NCI-H1092 (cell line): Measurements from ENCODE around the gene TRUB1.
"Not testable (repeated sequence)": the region's sequence is repeated elsewhere in the genome, so short reads cannot be mapped to it uniquely, and the experiment has no call there.

ENCODE experiments used
- DNase-seq: peaks from one replicate; lab custom pipeline; 2025; lab: John Stamatoyannopoulos, UW

TRUB1 gene

DNA sequence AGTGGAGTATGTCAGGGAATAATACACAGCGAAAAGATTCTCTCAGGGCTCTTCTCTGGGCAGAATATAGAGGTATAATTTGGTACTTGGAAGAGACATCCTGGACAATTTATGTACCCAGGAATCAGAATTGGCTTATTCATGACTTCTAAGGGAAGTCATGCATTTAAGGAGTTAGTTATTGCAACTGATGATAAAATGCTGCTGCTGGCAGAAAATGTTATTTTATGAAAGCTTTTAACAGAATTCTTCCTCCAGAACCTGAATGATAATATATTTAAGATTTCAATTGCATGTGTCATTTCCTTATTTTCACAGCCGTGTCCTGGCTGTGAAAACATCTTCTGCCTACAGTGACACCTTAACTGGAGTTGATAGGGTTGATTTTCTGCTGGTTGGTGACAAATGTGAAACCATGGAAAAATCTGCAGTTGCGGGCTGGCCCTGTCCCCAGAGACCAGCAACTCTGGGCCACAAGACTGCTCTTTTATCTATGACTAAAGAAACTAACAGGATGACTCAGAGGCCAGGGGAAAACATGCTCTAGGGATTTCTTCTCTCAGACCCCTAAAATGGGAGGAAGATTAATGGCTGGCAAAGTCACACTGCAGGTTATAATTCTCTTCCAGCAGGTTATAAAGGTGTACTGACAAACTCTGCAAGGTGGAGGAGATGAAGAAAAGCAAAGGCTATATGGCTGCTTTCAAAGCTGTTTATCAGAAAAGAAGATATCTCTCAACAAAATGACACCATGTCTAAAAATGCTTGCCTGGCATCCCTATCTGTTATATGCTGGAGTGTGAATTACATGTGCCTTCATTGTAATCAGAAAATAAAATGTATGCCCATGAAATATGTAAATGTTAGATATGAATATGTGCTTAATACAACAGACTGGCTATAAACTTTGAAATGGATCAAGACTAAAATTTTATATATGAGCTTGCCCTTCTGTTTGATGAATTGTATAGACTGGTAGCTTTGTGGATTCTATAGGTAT is 12.1 kb upstream of the TRUB1 start:
- no peak for DNase-seq

DNA sequence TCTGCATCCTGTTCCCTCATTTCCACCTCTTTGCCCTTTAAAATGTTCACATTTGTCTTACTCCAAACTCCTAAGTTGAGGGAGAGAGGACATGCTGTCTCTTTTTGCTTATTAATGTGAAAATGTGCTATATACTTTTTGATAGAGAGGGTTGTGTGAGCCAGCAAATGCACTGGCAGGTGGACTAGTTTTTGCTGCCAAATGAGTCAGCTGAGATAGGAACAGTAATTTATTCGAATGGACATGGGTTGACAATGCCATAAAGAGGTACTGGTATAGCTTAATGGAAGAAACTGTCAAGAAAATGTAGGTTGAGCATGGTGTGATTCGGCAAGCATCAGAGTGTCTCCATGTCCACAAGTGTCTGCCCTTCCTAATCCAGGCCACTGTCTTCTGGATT is 9.2 kb upstream of the TRUB1 start:
- DNase-seq = no peak

DNA sequence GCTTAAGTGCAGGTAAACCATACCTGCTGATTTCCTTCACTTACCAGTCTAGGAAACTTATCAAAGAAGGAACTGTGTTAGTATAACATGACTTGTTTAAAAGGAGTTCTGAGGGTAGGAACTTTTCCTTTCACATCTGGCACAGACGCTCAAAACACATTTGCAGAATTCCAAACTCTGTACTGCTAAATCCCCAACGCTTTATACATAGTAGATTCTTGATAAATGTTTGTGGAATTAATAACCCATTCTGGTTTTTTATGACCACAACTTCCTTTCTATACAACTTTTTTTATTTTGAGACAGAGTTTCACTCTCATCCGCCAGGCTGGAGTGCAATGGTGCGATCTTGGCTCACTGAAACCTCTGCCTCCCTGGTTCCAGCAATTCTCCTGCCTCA is 7.7 kb upstream of the TRUB1 start:
- no peak for DNase-seq

DNA sequence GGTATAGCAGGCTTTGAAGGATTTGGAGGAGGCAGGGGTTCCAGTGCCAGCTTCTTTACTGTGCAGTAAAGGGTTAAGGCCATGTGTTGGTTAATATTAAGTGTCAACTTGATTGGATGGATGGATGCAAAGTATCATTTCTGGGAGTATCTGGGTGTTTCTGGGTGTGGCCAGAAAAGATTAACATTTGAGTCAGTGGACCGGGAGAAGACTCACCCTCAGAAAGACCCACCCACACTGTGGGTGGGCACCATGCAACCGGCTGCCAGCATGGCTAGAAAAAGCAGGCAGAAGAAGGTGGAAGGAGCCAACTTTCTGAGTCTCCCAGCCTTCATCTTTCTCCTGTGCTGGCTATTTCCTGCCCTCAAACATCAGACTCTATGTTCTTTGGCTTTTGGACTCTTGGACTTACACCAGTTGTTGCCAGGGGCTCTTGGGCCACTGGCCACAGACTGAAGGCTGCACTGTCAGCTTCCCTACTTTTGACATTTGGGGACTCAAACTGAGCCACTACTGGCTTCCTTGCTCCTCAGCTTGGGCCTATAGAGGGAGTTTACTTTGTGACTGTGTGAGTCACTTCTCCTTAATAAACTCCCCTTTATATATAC is 6.8 kb upstream of the TRUB1 start:
- no peak for DNase-seq

DNA sequence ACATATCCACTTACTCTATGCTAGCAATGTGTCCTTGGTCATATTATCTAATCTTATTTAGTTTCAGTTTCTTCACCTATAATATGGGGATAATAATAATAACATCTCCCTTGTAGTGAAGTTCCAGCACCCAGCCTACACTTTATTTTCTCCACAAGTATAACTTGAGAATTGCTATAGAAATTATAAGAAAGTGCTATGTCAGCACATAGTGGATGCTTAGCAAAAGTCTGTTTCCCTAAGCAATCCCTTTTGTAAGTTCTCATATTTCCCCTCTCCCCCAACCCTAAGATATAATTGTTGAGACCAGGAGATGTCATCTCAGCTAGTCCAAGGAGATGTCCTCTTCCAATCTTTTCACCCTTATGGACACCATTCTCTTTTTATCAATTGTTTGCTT is 5.8 kb upstream of the TRUB1 start:
- DNase-seq = no peak

DNA sequence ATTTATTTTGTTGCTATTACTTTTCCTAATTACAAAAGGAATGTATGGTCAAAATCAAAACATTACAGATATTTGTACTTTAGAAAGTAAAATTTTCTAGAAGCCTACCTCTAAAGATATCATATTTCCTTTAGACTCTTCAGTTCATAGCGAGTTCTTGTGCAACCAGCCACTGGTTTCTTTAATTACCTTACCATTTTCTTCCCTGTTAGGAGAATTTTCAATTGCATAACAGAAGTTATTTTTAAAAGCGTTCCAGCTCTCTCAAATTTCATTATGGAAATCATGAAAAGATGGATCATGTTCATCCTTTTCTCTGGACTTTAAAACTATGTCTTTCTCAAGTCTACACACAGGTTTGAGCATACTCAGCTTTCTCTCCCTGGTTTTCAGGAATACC is 5.0 kb upstream of the TRUB1 start:
- DNase-seq = no peak

DNA sequence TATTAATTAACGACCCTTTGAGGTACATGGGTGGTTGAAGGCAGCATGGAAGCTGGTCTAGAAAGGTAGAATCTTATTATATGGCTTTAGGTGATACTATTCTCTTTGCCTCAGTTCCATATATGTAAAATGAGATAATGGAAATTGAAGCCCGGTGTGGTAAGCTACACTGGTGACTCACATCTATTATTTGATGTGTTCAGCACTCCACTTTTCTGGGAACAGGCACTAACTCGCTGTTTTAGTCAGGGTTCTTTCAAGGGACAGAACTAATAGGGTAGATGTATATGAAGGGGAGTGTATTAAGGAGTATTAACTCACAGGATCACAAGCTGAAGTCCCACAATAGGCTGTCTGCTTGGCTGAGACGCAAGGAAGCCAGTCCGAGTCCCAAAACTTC is 4.4 kb upstream of the TRUB1 start:
- DNase-seq = no peak

DNA sequence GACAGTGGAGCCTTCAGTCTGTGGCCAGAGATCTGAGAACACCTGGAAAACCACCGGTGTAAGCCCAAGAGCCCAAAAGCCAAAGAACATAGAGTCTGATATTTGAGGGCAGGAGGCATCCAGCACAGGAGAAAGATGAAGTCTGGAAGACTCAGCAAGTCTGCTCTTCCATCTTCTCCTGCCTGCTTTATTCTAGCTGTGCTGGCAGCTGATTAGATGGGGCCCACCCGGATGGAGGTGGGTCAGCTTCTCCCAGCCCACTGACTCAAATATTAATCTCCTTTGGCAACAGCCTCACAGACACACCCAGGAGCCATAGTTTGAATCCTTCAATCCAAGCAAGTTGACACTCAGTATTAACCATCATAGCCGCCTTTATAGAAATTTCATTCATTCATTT is 4.0 kb upstream of the TRUB1 start:
- DNase-seq = not testable (repeated sequence)

DNA sequence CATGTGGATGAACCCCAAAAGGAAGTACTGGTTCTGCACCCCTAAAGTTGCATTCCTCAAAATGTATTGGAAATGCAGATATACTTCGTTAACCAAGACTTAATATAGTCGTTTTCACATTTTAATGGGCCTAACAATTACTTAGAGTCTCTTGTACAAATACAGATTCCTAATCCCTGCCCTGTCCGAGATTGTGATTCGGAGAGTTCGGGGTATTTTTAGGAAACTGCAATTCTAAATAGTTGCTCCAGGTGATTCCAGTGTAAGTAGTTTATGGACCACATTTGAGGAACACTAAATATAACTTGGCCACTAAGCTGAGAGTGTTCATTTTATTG is 830 bp downstream of the TRUB1 start:
- DNase-seq = no peak

DNA sequence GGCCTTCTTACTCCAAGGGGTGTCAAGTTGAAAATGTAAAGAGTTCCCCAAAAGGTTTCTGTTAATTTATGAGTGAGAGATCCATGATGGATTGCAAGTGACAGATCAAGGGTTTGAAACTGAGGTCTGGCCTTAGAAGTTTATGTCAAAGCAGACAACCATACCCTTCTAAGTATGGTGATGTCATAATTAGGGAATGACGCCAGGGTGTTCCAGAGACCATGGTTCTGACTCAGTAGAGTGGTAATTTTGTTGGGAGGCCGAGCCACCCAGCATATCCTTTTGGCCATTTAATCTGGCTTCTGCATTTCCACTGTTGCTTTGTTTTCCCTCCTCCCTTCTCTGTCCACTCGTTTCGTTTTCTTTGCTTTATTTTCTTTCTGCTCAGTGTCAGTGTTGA is 2.7 kb downstream of the TRUB1 start:
- DNase-seq = no peak

DNA sequence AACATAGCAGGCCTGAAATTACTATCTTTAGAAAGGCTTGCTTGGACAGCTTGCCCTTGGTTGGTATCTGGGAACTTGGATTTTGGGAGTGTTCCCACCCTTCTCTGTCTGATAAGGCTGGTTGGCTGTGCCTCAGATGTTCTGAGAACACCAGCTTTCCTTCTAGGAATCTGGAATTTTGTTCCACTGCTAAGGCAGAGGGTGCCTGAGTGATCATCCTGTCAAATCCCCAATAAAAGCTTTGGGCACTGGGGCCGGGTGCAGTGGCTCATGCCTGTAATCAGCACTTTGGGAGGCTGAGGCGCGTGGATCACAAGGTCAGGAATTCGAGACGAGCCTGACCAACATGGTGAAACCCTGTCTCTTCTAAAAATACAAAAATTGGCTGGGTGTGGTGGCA is 5.0 kb downstream of the TRUB1 start:
- DNase-seq = no peak

DNA sequence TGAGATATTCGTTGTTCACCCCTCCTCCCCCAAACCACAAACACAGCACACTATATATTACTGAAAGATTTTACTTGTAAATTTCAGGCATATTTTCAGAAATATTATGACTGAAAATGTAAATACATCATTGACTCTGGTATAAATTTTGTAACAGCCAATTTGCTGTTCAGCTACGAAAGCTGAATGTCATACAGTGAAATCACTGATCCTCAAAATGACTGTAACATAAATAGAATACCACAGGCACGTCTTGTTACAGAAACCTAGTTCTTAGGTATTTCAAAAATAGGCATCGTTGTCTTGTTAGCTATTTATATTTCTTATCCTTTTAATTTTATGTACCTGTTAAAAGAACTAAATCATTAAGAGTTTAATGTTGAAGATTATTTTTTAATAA is 15.1 kb downstream of the TRUB1 start:
- no peak for DNase-seq

DNA sequence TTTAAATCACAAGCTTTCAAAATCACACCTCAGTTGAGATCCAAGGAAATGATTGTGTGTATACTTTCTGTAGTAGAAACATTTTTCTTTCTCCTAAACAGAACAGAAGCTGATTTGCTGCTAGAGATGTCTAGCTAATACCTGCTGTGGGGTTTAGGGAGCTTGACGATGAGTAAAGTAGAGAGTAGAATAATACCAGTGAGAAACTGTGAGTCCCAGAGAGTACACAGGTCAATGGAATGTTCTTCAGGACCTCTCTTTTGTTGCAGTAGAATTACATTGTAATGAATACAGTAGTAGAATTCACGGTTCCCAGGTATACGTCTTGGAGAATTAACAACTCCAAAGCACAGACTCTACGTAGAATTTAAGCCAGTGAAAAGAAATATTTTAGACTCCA is 18.0 kb downstream of the TRUB1 start:
- no peak for DNase-seq

DNA sequence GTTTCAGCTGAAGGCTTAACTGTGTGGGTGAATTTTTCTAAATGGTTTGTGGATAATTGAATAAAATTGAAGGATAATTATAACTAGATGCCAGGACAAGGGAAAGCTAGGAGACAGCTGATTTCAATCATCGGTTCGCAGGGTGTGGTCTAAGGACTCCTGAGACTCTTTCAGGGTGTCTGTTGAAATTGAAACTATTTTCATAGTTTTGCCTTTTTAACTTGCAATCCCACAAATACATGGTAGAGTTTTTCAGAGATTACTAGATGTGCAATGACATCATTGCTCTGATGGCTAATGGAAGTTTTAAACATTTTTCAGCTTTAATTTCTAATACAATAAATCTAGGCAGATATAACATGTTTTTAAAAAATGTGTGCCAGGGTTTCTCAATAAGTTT is 18.5 kb downstream of the TRUB1 start:
- no peak for DNase-seq

DNA sequence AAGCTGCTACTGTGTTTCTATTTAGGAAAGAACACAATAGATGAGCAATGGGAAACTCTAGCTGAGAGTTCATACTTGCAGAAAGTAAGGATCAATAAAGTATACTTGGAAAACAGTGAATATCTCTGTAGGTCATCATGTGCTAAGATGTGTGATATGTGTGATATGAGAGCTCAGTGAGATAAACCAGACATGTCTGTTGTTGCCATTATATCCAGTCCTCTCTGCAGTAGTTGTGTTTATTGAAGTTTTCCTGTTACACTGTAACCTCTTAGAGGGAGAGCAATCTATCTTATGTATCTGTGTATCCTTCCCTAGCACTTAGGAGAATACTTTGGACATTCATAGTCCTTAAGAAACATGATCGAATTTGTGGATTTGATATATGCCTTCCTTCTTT is 19.1 kb downstream of the TRUB1 start:
- DNase-seq = no peak

DNA sequence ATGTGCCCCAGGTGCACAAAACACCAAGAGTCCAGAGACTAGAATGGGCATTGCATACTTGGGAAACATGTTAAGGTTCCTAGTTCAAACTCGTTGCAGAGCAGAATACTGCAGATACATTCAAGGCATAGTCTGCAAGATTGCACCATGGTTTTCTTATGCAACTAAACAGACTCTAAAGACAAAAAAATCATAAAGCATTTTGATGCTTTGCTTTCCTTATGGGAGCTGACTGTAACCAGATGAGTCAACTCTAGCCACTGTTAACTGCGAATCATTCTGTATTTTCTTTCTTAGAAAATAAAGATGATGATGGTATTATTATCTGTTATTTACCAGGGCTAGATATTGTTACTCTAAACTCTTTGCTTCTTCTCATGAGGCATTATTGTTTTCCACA is 19.7 kb downstream of the TRUB1 start:
- no peak for DNase-seq

DNA sequence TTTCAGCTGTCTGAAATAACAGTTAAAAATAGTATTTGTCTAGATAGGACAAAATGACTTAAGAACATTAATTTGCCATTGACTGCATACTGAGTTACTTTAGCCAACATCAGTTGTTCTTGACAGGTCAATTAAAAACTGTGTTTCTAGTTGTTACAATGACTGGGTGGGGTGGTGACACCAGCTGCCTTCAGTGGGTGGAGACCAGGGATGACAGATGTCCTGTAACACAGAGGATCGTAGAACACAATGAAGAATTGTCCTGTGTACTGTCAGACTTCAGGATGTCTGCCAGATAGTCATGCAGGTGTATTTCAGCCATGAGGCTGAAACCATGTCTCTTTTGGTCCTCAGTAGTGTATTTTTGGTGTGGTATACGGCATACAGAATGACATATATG is 24.4 kb downstream of the TRUB1 start:
- DNase-seq = no peak

DNA sequence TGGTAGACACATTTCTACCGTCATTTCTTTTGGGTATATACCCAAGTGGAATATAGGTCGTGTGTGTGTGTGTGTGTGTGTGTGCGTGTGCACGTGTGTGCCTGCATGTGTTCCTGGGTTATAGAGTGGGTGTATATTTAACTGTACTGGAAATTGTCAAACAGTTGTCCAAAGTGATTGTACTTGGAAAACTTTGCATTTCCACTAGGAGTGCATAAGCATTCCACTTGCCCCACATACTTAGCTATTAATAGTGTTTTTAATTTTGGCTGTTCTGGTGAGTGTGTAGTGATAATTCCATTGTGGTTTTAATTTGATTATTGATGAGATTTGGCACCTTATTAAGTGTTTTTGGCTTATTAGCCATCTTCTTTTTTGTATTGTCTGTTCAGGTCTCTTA is 25.9 kb downstream of the TRUB1 start:
- no peak for DNase-seq

DNA sequence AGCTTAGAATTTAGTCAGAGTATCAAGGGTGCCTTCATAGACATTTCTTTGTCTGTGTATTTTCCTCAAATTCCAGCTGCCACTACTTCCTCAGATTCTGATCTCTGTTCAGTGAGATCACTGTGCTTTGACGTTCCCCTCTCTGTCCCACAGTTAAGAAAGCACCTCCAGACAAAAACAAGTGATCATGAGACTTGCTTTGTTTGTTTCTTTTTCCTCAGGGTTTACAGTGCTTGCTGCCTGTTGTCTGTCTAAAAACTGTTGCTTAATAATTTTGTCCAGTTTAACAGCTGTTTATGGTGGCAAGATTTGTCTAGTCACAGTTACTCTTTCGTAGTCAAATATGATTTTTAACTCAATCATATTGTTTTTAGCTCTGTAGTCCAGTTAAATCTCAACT is 29.1 kb downstream of the TRUB1 start:
- no peak for DNase-seq

DNA sequence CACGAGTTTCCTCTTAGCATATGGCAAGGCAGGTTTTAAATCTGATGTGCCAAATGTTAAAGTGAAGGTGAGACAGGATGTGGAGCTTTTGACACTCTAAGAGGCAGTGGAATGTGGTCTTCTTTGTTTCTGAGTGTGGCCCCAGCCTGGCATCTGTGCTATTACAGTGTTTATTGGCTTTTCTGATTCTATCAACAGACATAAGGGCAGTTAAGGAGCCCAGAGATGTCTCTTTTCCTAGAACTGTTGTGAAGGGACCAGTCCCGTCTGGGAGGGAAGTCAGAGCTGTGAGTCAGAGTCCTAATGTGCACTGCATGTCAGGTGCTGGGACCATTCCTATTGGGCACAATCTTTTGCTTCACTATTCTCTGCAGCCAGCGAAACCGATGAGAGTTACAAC is 32.5 kb downstream of the TRUB1 start:
- no peak for DNase-seq

DNA sequence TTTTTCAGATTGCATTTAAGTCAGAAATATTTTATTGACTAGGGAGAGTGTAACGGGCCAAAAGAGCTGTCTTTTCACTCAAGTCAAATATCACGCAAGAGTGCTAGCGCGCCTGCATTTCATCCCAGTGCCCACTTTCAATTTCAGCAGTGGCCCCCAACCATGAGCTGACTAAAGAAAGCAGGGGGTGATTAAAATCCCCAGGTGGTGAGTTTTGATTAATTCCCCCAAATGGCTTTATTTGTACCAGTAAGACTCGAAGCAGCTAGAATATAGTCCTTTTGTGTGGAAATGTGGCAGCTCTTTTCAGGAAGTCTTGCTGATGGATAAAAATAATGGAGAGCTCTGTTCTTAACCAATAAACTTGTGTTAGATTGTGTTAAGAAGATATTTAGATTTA is 35.3 kb downstream of the TRUB1 start:
- no peak for DNase-seq

DNA sequence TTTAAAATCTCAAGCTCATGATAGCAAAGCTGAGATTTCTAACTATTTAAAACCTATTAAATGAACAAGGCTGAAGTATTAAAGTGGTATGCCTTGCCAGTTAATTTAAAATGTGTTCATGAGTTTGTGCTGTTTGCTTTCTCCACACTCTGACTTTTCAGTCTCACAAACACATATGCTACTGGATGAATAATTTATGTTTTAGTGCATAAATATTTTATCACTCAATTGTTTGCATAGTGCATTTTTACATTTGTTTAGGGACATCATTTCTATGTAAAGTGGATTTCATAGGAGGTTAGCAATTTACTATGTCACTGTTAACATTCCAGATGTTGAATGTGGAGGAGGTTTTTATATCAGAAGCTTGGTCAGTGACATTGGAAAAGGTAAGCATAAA is 36.0 kb downstream of the TRUB1 start:
- no peak for DNase-seq

DNA sequence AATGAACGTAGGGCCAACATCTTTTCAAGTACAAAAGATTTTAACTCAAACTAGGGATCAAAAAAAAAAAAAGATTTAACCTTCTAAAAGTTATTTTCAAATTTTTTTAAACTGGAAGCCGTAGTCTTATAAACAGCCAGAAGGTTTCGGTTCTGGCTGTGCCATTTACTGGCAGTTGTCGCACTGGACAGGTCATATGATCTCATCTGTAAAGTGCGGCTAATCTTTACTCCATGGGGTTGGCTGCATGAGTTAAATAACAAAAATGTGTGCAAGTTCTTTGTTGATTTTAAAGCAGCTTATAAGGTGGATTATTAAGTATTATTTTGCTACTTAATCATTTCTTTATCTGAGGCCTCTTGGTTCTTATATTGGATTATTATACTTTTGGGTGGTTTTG is 36.6 kb downstream of the TRUB1 start:
- DNase-seq = no peak

DNA sequence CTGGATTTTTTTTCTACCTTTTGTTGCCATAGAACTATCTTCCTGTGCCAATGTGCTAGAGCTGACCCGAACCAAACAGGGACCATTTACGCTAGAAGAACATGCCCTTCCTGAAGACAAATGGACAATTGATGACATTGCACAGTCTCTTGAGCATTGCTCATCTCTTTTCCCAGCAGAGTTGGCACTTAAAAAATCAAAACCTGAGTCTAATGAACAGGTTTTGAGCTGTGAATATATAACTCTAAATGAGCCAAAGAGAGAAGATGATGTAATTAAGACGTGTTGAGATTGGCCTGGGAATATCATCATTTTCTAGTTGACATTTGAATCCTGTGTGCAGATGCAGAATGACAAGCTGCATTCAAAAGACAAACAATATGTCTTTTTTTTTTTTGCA is 37.1 kb downstream of the TRUB1 start:
- no peak for DNase-seq
